Measurements from ENCODE around the gene ANLN.

The ANLN gene, protein sequence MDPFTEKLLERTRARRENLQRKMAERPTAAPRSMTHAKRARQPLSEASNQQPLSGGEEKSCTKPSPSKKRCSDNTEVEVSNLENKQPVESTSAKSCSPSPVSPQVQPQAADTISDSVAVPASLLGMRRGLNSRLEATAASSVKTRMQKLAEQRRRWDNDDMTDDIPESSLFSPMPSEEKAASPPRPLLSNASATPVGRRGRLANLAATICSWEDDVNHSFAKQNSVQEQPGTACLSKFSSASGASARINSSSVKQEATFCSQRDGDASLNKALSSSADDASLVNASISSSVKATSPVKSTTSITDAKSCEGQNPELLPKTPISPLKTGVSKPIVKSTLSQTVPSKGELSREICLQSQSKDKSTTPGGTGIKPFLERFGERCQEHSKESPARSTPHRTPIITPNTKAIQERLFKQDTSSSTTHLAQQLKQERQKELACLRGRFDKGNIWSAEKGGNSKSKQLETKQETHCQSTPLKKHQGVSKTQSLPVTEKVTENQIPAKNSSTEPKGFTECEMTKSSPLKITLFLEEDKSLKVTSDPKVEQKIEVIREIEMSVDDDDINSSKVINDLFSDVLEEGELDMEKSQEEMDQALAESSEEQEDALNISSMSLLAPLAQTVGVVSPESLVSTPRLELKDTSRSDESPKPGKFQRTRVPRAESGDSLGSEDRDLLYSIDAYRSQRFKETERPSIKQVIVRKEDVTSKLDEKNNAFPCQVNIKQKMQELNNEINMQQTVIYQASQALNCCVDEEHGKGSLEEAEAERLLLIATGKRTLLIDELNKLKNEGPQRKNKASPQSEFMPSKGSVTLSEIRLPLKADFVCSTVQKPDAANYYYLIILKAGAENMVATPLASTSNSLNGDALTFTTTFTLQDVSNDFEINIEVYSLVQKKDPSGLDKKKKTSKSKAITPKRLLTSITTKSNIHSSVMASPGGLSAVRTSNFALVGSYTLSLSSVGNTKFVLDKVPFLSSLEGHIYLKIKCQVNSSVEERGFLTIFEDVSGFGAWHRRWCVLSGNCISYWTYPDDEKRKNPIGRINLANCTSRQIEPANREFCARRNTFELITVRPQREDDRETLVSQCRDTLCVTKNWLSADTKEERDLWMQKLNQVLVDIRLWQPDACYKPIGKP

GRCh38 chr7:36389371-36390198 lies at the start of gene ANLN:
TSS of gene ANLN (plus strand) at chr7:36389862. CDS start at chr7:36390027, 165 bp downstream.
- DNase-seq (ENCODE audit: low spot score), result peak; percentile 96

DNA sequence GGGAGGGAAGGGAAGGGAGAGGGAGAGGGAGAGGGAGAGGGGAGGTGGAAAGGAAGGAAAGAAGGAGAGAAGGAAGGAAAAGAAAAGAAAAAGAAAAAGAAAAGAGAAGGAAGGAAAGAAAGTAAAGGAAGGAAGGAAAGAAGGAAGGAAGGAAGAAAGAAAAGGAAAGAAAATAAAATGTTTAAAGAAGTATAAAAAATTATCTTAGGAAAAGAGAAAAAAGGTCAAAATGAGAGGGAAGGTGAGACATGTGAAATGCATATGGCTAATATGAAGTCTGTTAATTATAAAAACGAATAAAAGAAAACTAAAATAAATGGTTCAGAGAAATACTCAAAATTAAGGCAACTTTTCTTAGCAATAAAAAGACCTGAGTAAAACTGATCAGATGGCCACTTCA lies 46.1 kb upstream of the ANLN start:
- DNase-seq (ENCODE audit: low spot score), result no peak

GRCh38 chr7:36344622-36345021 lies 45.0 kb upstream of the ANLN start:
- no peak for DNase-seq (ENCODE audit: low spot score)

GRCh38 chr7:36346260-36346831 lies 43.3 kb upstream of the ANLN start:
- DNase-seq (ENCODE audit: low spot score), result no peak

- no peak for DNase-seq (ENCODE audit: low spot score)
Observed at GRCh38 chr7:36348256-36348655, 41.4 kb upstream of the ANLN start.

- no peak for DNase-seq (ENCODE audit: low spot score)
Observed at GRCh38 chr7:36348771-36349170, 40.9 kb upstream of the ANLN start.

DNA sequence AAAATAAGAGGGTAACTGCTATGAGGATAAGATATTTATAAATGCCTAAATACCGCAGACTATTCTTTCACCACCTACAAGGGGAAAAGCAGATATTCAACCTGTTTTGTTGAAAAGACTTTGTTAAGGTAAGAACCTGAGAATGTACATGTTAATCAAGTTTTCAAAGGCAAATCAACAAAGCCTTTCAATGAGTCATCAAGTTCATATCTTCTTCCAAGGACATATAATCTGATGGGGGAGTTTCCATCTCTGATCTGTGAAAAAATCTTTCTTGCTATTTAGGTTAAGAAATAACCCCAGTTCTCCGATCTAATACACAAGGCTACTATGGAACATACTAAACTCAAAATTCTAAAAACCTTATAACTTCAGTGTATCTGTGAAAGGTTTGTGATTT lies 40.0 kb upstream of the ANLN start:
- DNase-seq (ENCODE audit: low spot score), result no peak

GRCh38 chr7:36355490-36355889 lies 34.2 kb upstream of the ANLN start:
- DNase-seq (ENCODE audit: low spot score), result no peak

DNA sequence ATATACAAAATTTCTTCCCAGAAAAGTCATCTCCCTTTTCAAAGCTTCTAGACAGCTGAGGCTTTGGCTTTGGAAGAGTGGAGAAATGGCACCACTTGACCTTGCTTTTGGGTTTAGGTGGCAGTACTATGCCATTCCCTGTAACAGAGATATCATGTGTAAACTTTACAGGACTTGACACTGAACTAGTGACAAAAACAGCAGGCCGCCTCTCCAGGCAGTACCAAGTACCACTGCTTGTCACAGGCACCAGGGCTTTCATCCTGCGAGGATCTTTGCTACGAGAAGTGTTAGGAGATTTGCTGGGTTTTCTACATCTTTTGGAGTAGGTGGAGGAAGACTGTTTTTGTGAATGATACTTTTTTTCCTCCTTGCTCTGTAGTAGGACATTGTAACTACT lies 32.6 kb upstream of the ANLN start:
- DNase-seq (ENCODE audit: low spot score), result no peak

DNA sequence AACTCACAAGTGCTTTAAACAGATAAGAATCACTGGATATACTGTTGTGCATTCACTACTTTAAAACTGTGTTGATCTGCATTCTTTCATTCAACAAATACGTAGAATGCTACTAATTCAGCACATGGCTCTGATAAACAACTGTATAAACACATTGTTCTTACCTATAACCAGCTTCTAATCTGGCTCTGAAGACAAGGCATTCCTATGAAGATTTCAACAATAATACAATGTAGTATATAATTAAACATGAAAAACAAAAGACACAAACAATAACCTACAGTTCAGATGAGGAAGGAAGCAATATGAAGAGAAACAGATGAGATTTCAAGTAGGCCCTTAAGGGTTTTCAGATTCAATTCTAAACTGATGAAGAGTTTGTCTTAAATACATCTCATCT lies 31.1 kb upstream of the ANLN start:
- no peak for DNase-seq (ENCODE audit: low spot score)

DNA sequence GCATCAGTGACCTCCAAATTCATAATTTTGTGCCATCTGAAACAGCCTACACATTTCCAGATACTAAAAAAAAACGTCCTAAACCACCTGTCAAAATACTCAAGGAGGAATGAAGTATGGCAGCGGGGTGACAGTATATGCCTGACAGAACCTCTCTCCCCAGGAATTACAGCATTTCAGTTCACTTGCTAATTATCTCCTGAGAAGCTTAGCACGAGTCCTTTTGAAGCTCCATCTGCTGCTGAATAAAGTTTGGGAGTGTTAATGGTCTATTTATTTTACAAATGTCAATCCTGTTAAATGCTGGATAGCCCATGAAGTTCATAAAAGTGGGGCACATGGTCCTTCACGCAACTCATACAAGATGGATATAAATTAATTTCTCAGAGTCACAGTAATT lies 29.4 kb upstream of the ANLN start:
- DNase-seq (ENCODE audit: low spot score), result peak; percentile 24

DNA sequence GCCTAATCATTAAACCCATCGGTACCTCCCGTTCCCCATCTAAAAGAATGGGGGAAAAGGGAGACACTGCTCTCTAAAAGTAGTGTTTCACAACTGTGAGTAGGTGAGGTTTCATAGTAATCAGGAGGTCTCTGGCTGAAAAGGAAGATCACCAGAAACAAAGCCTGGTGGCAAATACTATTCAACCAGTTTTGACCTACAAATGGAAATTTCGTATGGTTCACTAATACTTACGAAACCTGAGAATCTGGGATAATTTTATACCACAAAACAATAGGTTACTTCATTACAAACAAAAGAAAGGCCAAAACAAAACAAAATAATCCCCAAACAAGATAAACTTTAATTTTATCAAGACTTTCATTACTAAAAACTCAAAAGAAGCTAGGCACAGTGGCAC lies 28.4 kb upstream of the ANLN start:
- DNase-seq (ENCODE audit: low spot score), result no peak

GRCh38 chr7:36363515-36363914 lies 26.1 kb upstream of the ANLN start:
- DNase-seq (ENCODE audit: low spot score), result no peak

DNA sequence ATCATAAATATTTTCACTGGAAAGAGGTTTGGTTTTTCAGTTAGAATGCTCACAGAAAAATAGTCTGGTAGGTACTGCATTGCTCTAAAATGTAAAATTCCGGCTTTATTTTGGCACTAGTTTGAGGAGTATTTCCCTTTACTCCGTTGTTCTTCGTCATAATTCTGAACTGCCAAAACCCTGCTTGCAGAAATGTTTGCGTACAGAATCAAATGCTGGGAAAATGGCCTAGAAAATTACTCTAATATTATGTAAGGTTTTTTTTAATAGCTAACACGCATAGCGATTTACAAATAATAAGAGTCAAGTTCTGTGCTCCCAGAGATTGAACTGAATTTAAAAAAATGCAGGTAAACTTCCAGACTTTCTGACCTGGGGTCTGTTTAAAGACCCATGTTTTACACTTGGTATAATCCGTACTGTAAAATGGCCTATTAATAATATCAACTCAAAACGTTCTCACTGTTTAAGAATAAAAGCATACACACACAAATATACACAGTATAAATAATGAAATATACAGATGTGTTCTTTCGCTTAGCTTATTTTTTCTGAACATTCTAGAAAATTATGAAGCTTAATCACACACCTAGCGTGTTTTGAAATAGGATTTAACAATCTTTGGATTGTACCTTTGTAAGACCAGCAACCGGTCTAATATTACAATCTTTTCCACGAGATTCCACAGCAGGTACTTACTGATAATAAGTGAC lies 23.5 kb upstream of the ANLN start:
- no peak for DNase-seq (ENCODE audit: low spot score)

DNA sequence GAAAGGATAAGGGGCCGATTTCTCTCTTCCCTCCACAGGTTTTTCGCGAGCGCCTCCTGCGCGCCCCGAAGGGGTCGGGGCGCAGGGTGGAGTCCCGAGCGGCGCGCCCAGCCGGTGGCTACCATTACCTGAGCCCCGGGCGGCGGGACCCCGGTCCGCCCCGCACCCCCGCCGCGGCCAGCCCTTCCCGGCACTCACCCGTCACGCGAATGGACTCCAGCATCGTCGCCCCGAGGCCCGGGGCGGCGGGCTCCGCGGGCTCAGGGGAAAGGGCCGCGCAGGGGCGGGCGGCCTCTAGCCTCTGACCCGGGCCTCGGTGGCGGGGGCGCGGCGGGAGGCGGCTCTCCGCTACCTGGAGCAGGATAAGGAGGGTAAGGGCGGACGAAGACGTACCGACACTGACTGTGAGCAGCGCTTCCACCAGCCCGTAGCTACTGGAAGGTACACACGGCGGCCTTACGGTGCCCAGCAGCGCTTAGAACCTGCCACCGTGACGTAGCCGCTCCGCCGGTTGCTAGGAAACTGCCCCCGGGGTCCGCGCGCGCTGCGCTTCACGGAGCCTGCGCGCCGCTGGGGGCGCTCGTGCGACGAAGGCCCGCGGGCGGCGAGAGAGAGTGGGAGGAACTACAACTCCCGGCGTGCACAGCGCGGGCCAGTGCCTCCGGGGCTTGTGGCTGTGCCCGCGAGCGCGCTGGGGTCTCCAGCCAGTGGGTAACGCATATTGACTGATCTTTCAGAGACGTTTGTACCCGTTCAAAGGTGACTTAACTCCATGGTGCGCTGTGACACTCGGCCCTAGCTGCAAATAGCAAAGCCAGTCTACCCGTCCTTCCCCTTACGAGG lies 22.7 kb upstream of the ANLN start:
- DNase-seq (ENCODE audit: low spot score), result peak; percentile 95

GRCh38 chr7:36367561-36368077 lies 22.0 kb upstream of the ANLN start:
- no peak for DNase-seq (ENCODE audit: low spot score)

DNA sequence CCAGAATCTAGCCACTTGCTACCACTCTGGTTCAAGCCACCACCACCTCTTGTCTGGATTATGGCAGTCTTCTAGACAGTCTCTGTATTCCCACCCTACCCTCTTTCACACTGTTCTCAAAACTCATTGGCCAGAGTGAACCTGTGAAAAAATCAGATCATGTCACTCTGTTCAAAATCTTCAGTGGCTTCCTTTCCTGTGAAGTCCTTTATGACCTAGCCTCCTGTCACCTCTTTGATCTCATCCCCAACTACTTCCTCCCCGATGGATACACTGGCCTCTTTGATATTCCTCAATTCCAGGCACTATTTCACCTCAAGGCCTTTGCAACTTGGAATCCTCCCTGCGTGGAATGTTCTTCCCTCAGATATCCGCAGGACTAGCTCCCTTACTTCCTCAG lies 21.2 kb upstream of the ANLN start:
- no peak for DNase-seq (ENCODE audit: low spot score)

DNA sequence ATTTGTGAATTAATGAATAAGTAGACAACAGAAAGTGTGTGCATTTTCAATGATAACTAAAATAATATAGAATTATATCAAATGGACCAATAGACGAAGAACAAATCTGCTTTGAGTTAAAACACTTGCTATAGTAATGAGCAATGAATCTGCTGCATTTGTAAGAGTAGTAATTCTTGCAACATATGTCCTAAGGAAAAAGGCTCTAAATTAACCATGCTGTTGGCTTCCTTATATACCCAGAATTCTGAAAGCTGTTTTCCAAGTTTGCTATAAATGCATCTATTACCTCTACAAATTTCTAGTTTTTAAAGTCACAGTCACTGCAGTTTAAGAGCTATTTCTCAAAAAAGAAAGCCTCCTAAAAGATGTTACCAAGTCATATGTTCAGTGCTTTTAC lies 20.5 kb upstream of the ANLN start:
- DNase-seq (ENCODE audit: low spot score), result no peak

GRCh38 chr7:36370046-36370445 lies 19.6 kb upstream of the ANLN start:
- DNase-seq (ENCODE audit: low spot score), result no peak

- DNase-seq (ENCODE audit: low spot score), result no peak
Observed at GRCh38 chr7:36372156-36372555, 17.5 kb upstream of the ANLN start.

All from iPS-NIHi11 (cell line).